Measurements from ENCODE around the gene ARID3B. TPM values are rescaled to one million over a fixed set of nuclear protein-coding genes. Genes with fewer than 3 reads are reported as not detected.

ARID3B gene
- polyA plus RNA-seq, 1 of the 3 experiments (the other 2 are of a cell fraction), result 3.0 TPM

- ChIA-PET CTCF (interaction anchor here (1.0 to 1.9 kb wide), 4 partner anchors 91 to 157 kb away, joined by 3 to 5 read pairs (median 4); no protein-coding TSS in a partner anchor), POLR2A (no interaction called here)
- Histone ChIP-seq H3K4me1 (ENCODE audit: control insufficient read depth in 1 of 2, insufficient read depth in 2 of 2, low read depth in 1 of 2, low read length in 1 of 2) (peaks cover 0 to 19% of the 10 kb centered on the region in 2 experiments; a peak in 1 of 4 replicates), H3K9ac (no peak overlapping the region), H3K27me3 (ENCODE audit: insufficient read depth) (no peaks in the 10 kb centered on the region), H2AFZ (ENCODE audit: low read depth) (no peak overlapping the region), H3K9me3 (no peaks in the 10 kb centered on the region), H3K27ac (ENCODE audit: low read depth in 2 of 2, low read length in 1 of 2) (peak overlapping the region in 1 of 2 experiments; percentile 65; a peak in 2 of 4 replicates), H3K4me3 (ENCODE audit: low read depth in 2 of 2, low read length in 1 of 2) (no peak overlapping the region), H3K9me2 (no peaks in the 10 kb centered on the region), H3K79me2 (ENCODE audit: insufficient read depth) (no peaks in the 10 kb centered on the region), H4K20me1 (ENCODE audit: insufficient read depth) (no peaks in the 10 kb centered on the region), H3K36me3 (replicated peaks in 1 of 2; ENCODE audit: control insufficient read depth in 1 of 2, insufficient read depth in 2 of 2, low read length in 1 of 2) (no peaks in the 10 kb centered on the region), H3F3A (replicated peaks; ENCODE audit: insufficient read depth) (peaks cover 8% of the 10 kb centered on the region), H3K4me2 (0 out of 2 replicates have a peak overlapping the region, but pooled peaks have one; percentile 44)
- TF ChIP-seq POLR2AphosphoS5 (IDR thresholded peaks at IDR 0.05; ENCODE audit: low read depth, low read length), result no peak
- TF ChIP-seq SIN3A (IDR thresholded peaks at IDR 0.05; ENCODE audit: borderline replicate concordance, low read depth, low read length), result no peak
- TF ChIP-seq FOXM1 (IDR thresholded peaks at IDR 0.05; ENCODE audit: low read depth), result no peak
- TF ChIP-seq JUND (IDR thresholded peaks at IDR 0.05), result no peak
- no peak for TF ChIP-seq SMC3 (IDR thresholded peaks at IDR 0.05; ENCODE audit: low read depth, low read length)
- no peak for TF ChIP-seq CHD2 (IDR thresholded peaks at IDR 0.05; ENCODE audit: low read length, partially characterized antibody)
- 90% methylated on average over 2 of the region's 2 CpGs for WGBS (ENCODE audit: low lambda C conversion rate)
- DNase-seq, result no peak
Measured at GRCh38 chr15:74530771-74531143, 10.3 kb upstream of the ARID3B start.

- Histone ChIP-seq H4K20me1 (ENCODE audit: insufficient read depth) (no peaks in the 10 kb centered on the region), H2AFZ (ENCODE audit: low read depth) (no peak overlapping the region), H3K9me2 (no peaks in the 10 kb centered on the region), H3K4me3 (ENCODE audit: low read depth in 2 of 2, low read length in 1 of 2) (no peak overlapping the region), H3K4me2 (peak overlapping the region; percentile 44; the same call in 1 of the 2 replicates), H3K9ac (peak overlapping the region; percentile 38; the same call in 1 of the 2 replicates), H3K9me3 (no peaks in the 10 kb centered on the region), H3K4me1 (ENCODE audit: control insufficient read depth in 1 of 2, insufficient read depth in 2 of 2, low read depth in 1 of 2, low read length in 1 of 2) (peaks cover 0 to 17% of the 10 kb centered on the region in 2 experiments; a peak in 1 of 4 replicates), H3K27ac (ENCODE audit: low read depth in 2 of 2, low read length in 1 of 2) (peak overlapping the region in 1 of 2 experiments; percentile 65; a peak in 2 of 4 replicates), H3K36me3 (replicated peaks in 1 of 2; ENCODE audit: control insufficient read depth in 1 of 2, insufficient read depth in 2 of 2, low read length in 1 of 2) (no peaks in the 10 kb centered on the region), H3F3A (replicated peaks; ENCODE audit: insufficient read depth) (peaks cover 7% of the 10 kb centered on the region), H3K27me3 (ENCODE audit: insufficient read depth) (no peaks in the 10 kb centered on the region), H3K79me2 (ENCODE audit: insufficient read depth) (no peaks in the 10 kb centered on the region)
- CTCF ChIA-PET, result interaction anchor here (1.0 to 1.9 kb wide), 3 partner anchors 92 to 158 kb away, joined by 3 to 5 read pairs (median 3); no protein-coding TSS in a partner anchor
- POLR2A ChIA-PET, result no interaction called here
- DNase-seq, result no peak
- WGBS (ENCODE audit: low lambda C conversion rate), result 37% methylated on average over 4 of the region's 4 CpGs
- no peak for TF ChIP-seq RAD21 (IDR thresholded peaks at IDR 0.05; ENCODE audit: low read length)
- TF ChIP-seq PBX3 (IDR thresholded peaks at IDR 0.05), result peak; percentile 82
- TF ChIP-seq USF1 (IDR thresholded peaks at IDR 0.05; ENCODE audit: borderline replicate concordance, low read depth), result no peak
- no peak for TF ChIP-seq NRF1 (IDR thresholded peaks at IDR 0.05; ENCODE audit: low read depth, low read length)
- TF ChIP-seq RCOR1 (IDR thresholded peaks at IDR 0.05; ENCODE audit: low read length), result no peak
- peak; percentile 48; the same call in 1 of the 2 replicates for TF ChIP-seq POLR2AphosphoS5 (IDR thresholded peaks at IDR 0.05; ENCODE audit: low read depth, low read length)
- no peak for TF ChIP-seq ELF1 (IDR thresholded peaks at IDR 0.05)
- TF ChIP-seq CHD2 (IDR thresholded peaks at IDR 0.05; ENCODE audit: low read length, partially characterized antibody), result no peak
- TF ChIP-seq MAX (IDR thresholded peaks at IDR 0.05; ENCODE audit: low read depth), result no peak
- 0 out of 2 replicates have a peak, but pooled peaks have one; percentile 23 for TF ChIP-seq ZBTB33 (IDR thresholded peaks at IDR 0.05; ENCODE audit: borderline replicate concordance, low read depth)
- TF ChIP-seq NFIC (IDR thresholded peaks at IDR 0.05; ENCODE audit: borderline replicate concordance), result peak; percentile 76; the same call in 1 of the 2 replicates
- peak; percentile 56 for TF ChIP-seq TEAD4 (IDR thresholded peaks at IDR 0.05; ENCODE audit: borderline replicate concordance, insufficient read depth)
- no peak for TF ChIP-seq SIN3A (IDR thresholded peaks at IDR 0.05; ENCODE audit: borderline replicate concordance, low read depth, low read length)
- peak; percentile 53; the same call in 1 of the 2 replicates for TF ChIP-seq FOSL2 (IDR thresholded peaks at IDR 0.05; ENCODE audit: borderline replicate concordance, low read depth)
- no peak for TF ChIP-seq USF2 (IDR thresholded peaks at IDR 0.05; ENCODE audit: borderline replicate concordance, low read depth, low read length)
- TF ChIP-seq MXI1 (IDR thresholded peaks at IDR 0.05; ENCODE audit: low read depth, low read length), result no peak
- TF ChIP-seq EZH2phosphoT487 (IDR thresholded peaks at IDR 0.05; ENCODE audit: borderline replicate concordance, low read depth), result no peak
- peak in 1 of 2 experiments; percentile 77; a peak in 1 of 4 replicates for TF ChIP-seq EP300 (IDR thresholded peaks at IDR 0.05; ENCODE audit: borderline replicate concordance in 1 of 2, low read depth in 1 of 2, low read length in 1 of 2)
Measured at GRCh38 chr15:74531144-74531811, 9.7 kb upstream of the ARID3B start.

All from SK-N-SH (cell line).